ENCODE measurements around the gene BPIFB2.

Gene BPIFB2

GRCh38 chr20:33010133-33010504 lies 2.6 kb downstream of the BPIFB2 start:
- H3K4me3 ChIP-seq (ENCODE audit: low read depth, low read length): no peak overlapping the region
- DNase-seq (ENCODE audit: low read depth, low spot score): no peak
- in situ Hi-C loops (cut with HindIII; ENCODE audit: low sequenced_read_pairs): no loop called here
- no peak for TF ChIP-seq CTCF (IDR thresholded peaks at IDR 0.05; ENCODE audit: low read depth, low read length)

GRCh38 chr20:33010674-33011449 lies 3.4 kb downstream of the BPIFB2 start:
- in situ Hi-C loops (cut with HindIII; ENCODE audit: low sequenced_read_pairs): no loop called here
- TF ChIP-seq CTCF (IDR thresholded peaks at IDR 0.05; ENCODE audit: low read depth, low read length): no peak
- no peak overlapping the region for H3K4me3 ChIP-seq (ENCODE audit: low read depth, low read length)
- DNase-seq (ENCODE audit: low read depth, low spot score): no peak

GRCh38 chr20:33012327-33013189 lies 5.1 kb downstream of the BPIFB2 start:
- no peak for TF ChIP-seq CTCF (IDR thresholded peaks at IDR 0.05; ENCODE audit: low read depth, low read length)
- DNase-seq (ENCODE audit: low read depth, low spot score): no peak
- in situ Hi-C loops (cut with HindIII; ENCODE audit: low sequenced_read_pairs): no loop called here
- H3K4me3 ChIP-seq (ENCODE audit: low read depth, low read length): no peak overlapping the region

GRCh38 chr20:33013701-33014326 lies 6.3 kb downstream of the BPIFB2 start:
- in situ Hi-C loops (cut with HindIII; ENCODE audit: low sequenced_read_pairs): no loop called here
- no peak for TF ChIP-seq CTCF (IDR thresholded peaks at IDR 0.05; ENCODE audit: low read depth, low read length)
- no peak overlapping the region for H3K4me3 ChIP-seq (ENCODE audit: low read depth, low read length)
- no peak for DNase-seq (ENCODE audit: low read depth, low spot score)

- DNase-seq (ENCODE audit: low read depth, low spot score): no peak
- no peak overlapping the region for H3K4me3 ChIP-seq (ENCODE audit: low read depth, low read length)
- TF ChIP-seq CTCF (IDR thresholded peaks at IDR 0.05; ENCODE audit: low read depth, low read length): no peak
- in situ Hi-C loops (cut with HindIII; ENCODE audit: low sequenced_read_pairs): no loop called here
Measured at GRCh38 chr20:33014336-33015113, 7.0 kb downstream of the BPIFB2 start.

GRCh38 chr20:33015114-33015484 lies 7.6 kb downstream of the BPIFB2 start:
- no peak for TF ChIP-seq CTCF (IDR thresholded peaks at IDR 0.05; ENCODE audit: low read depth, low read length)
- no peak overlapping the region for H3K4me3 ChIP-seq (ENCODE audit: low read depth, low read length)
- in situ Hi-C loops (cut with HindIII; ENCODE audit: low sequenced_read_pairs): no loop called here
- DNase-seq (ENCODE audit: low read depth, low spot score): no peak

All from astrocyte of the spinal cord (primary cell).